Subcutaneous adipose tissue (tissue), 4 donors: ENCODE results near the gene SLC30A7. TPM values are rescaled to one million over a fixed set of nuclear protein-coding genes. Genes with fewer than 3 reads are reported as not detected.

Source experiments
- CTCF ChIP-seq: fragments of 450-650 bp; IDR thresholded peaks from one replicate; pipeline ENCODE4 v1.5.1; 2016; ENCODE audit warnings: low read depth, mild to moderate bottlenecking, control low read depth, antibody characterized with exemption, moderate library complexity
- total RNA-seq, 4 donors: library from RNA; depleted of rRNA; stranded (reverse); fragments of >200 nt; gene quantifications; one replicate each; pipeline ENCODE4 v1.1.0, GENCODE V29; 2016

Gene SLC30A7
- total RNA-seq, 4 donors from 2014 or later = 19.4 to 27.6 (median 26.4) TPM

DNA sequence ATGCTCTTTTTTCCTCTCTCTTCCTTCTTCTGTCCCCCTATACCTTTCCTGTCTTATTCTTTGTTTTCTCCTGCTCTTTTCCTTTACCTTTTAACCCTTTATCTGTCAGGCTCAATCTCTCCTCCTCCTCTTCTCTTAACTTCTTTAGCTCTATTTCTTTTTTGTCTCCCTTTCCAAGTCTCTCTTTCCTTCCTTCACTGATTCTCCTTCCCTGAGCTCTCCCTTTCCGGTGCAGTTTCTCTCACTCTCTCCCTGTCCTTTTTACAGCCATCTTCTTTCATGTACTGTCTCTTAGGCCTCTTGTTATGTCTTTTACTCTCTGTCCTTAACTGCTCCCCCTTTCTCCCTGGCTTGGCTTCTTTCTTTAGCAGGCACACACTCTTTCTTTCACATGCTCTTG lies 12.0 kb downstream of the SLC30A7 start:
- TF ChIP-seq CTCF = no peak

GRCh38 chr1:100909018-100909417 lies 13.1 kb downstream of the SLC30A7 start:
- TF ChIP-seq CTCF = no peak

DNA sequence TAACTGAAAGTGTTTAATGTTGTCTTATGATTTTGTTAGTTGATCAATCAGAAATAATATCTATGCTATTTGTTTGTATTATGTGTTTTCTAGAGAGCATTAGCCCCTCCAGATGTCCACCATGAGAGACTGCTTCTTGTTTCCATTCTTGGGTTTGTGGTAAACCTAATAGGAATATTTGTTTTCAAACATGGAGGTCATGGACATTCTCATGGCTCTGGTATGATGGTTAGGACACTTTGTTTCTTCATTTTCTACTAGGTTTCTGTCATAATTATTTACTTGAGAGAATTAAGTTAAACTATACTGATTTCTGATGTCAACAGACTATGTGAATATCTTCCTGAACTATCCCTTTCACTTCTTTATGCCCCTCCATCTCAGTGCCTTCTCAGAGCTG lies 16.1 kb downstream of the SLC30A7 start:
- no peak for TF ChIP-seq CTCF

DNA sequence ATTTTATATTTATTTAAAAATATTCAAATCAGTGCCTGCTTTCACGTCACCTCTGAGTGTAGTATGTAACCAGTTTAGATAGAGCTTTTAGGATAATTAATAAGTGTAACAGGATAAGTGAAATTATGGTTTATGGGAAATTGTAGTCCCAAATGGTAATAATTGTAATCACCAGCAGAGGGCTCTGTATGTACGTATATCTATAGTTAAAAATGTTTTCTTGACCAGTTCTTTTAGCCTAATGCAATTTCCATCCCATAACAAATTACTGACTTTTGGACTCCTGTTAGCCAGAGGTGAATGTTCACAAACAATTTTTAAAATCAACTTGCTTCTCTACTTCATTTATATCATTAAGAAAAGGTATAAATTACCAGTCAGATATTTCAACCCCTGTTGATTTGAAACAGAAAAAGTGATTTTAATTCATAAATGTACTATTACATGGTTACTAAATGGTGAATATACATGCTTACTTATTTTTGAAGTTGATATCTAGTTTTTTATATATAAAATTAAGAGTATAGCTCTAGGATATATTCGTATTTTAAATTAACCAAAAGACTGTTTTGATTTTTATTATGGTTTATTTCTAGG lies 25.3 kb downstream of the SLC30A7 start:
- no peak for TF ChIP-seq CTCF

GRCh38 chr1:100924212-100924611 lies 28.3 kb downstream of the SLC30A7 start:
- no peak for TF ChIP-seq CTCF

GRCh38 chr1:100924991-100925390 lies 29.1 kb downstream of the SLC30A7 start:
- no peak for TF ChIP-seq CTCF

DNA sequence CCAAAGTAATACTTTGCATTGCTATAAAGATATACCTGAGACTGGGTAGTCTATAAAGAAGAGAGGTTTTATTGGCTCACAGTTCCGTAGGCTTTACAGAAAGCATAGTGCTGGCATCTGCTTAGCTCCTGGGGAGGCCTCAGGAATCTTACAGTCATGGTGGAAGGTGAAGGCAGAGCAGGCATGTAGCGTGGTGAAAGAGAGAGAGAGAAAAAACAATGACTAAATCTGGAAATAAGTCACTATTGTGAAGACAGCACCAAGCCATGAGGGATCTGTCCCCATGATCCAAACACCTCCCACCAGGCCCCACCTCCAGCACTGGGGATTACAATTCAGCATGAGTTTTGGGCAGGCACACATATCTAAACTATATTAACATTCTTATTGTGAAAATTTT lies 30.4 kb downstream of the SLC30A7 start:
- no peak for TF ChIP-seq CTCF
